Measurements from ENCODE around the gene DRGX. TPM values are rescaled to one million over a fixed set of nuclear protein-coding genes. Genes with fewer than 3 reads are reported as not detected.
A peak's percentile ranks its signal among the peaks of the same experiment; 100 is the strongest.

Gene DRGX
- total RNA-seq, result not detected

DNA sequence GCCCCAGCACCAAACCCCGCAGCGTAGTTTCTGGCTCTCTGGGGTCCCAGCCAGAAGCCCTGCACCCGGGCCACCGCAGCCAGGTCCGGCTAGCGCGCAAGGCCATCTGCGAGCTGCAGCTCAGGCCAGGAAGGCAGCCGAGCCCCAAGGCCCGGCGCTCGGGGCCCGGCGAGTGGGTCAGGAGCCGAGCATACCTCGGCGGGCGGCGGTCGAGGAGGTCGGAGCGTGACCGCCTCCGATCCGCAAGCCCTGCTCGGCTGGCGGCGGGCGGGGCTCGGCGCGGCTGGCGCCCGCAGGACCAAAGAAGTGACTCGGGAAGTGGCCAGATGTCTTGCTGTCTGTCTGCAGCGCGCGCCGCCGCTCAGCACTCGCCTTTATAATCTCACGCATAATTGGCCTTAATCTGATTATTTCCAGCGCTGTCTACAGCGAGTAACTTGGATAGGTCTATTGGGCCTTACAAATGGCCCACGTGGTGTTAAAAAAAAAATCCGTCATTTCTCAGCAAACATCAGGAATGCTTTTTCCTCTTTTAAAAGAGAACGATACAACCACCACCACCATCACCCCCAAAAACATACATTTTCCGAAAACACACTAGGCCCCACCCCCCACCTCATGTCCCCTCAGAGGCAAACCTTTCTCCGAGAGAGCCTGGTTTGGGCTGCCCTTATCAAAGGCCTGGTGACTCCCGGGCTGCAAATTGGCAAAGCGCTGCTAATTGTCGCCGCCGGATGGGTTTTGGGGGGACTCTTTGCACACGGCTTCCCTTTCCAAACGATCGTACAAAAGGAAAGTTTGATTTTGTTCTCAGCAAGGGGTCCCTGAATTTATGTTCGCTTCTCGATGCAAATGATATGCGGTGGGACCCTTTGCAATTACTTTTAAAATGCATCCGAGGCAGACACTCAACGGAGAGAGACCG lies at the start of gene DRGX:
Gene DRGX, minus strand, starts transcription at position 349 of the 925 bp plus-strand sequence. CDS start 649 bp downstream, outside the sequence.
- Mint-ChIP-seq H3K27ac (no peak within 1 kb of the TSS), H3K4me1 (ENCODE audit: low read depth) (peaks cover 8% of the 10 kb centered on the region), H3K36me3 (ENCODE audit: insufficient read depth in 2 of 2) (peaks cover 0 to 2% of the 10 kb centered on the region in 2 donors), H3K9me3 (no peaks in the 10 kb centered on the region), H3K27me3 (ENCODE audit: low read depth) (peaks cover 78% of the 10 kb centered on the region), H3K4me3 (peak within 1 kb of the TSS; percentile 14 to 48)
- ATAC-seq (replicated peaks in 1 of 2) (no peak), DNase-seq (no peak)

DNA sequence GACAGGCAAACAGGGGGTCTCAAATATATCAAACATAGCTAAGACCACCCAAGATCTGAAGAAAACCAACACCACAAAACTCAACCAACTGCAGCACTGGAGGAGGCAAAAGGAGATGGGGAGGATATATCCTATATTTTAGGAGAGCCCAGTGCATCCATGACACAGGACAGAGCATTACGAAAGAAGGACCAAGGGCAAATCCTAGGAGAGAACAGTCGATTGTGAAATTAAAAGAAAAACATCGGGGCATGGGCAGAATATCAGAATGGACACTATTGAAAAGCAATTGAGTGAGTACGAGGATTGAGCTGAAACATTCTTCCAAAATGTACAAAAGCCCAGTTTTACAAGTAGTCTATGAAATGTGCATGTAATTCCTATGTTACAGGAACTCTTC lies 48.5 kb upstream of the DRGX start:
- Mint-ChIP-seq H3K4me3 (no peak overlapping the region), H3K36me3 (ENCODE audit: insufficient read depth in 2 of 2) (peaks cover 5 to 7% of the 10 kb centered on the region in 2 donors), H3K9me3 (peaks cover 4 to 5% of the 10 kb centered on the region in 2 donors), H3K4me1 (ENCODE audit: low read depth) (peaks cover 25% of the 10 kb centered on the region), H3K27ac (no peak overlapping the region), H3K27me3 (ENCODE audit: low read depth) (peaks cover 13% of the 10 kb centered on the region)
- DNase-seq (no peak), ATAC-seq (replicated peaks in 1 of 2) (no peak)

DNA sequence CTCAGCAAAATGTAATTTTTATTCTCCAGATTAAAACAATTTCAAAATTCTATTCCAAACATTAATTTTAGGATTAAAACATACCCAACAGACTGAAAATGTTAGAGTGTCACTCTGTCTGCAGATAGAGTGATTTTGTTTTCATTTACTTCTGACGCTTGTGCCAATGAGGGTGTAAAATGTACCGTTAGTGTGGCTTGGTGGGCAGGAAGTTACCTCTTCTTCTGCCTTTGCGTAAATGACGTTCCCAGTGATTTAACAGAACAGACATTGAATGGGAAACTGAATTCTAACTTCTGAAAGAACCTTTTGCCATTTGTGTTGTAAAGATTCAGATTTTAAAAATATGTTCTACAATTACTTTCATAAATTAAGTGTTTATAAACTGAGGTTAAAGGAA lies 47.0 kb upstream of the DRGX start:
- Mint-ChIP-seq H3K27ac (no peak overlapping the region), H3K4me3 (no peak overlapping the region), H3K9me3 (peaks cover 0 to 1% of the 10 kb centered on the region in 2 donors), H3K27me3 (ENCODE audit: low read depth) (peaks cover 21% of the 10 kb centered on the region), H3K4me1 (ENCODE audit: low read depth) (peaks cover 25% of the 10 kb centered on the region), H3K36me3 (ENCODE audit: insufficient read depth in 2 of 2) (peaks cover 2% of the 10 kb centered on the region in 2 donors)
- DNase-seq (no peak), ATAC-seq (replicated peaks in 1 of 2) (no peak)

DNA sequence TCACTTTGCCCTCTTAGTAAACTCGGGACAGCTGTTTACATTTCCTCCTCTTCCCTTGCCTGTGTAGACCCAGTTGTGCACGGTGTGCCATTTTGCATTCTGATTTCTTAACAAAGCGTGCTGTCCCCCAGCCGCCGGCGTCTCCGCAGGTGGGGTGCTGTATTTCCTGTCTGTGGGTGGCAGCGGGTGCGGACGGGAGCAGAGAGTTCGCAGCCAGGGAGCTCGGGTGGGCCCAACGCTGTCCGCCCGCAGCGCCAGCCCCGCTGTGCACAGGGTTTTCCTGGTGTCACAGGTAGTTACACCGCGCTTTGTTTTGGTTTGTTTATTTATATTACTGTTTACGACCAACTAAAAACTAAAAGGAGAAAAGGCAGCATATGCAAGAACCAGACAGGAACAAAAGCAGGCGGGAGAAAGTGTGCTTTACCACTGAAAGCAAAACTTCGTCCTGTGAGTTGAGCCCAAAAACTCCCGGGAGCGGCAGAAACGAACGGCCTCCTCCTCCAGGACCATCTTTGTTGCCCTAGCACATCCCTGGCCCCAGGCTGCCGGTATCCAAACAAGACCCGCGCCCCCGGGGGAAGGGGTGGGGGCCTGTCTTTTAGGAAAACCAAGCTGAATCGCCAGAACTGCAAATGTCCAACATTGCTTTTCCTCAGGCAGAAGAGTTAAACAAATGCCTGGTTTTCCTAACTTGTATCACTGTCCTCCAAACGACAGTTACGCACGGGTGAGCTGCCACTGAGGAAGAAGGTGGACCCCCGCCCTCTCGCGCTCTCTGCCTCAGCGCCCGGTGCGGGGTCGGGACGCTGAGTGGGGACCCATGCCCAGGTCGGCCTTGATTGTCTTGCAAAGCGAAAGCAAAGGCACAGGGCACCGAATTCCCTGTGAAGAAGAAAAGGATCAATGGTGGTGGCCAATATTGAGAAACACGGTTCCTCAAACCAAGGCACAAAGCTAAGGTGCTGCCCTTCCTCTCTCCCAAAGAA lies 45.9 kb upstream of the DRGX start:
- Mint-ChIP-seq H3K4me1 (ENCODE audit: low read depth) (peaks cover 25% of the 10 kb centered on the region), H3K27ac (no peak overlapping the region), H3K27me3 (ENCODE audit: low read depth) (peaks cover 21% of the 10 kb centered on the region), H3K36me3 (ENCODE audit: insufficient read depth in 2 of 2) (peaks cover 2% of the 10 kb centered on the region in 2 donors), H3K9me3 (peaks cover 0 to 1% of the 10 kb centered on the region in 2 donors), H3K4me3 (peak overlapping the region; percentile 60 to 71)
- DNase-seq (peak; percentile 5 to 11), ATAC-seq (replicated peaks in 1 of 2) (peak; percentile 47 to 52)

DNA sequence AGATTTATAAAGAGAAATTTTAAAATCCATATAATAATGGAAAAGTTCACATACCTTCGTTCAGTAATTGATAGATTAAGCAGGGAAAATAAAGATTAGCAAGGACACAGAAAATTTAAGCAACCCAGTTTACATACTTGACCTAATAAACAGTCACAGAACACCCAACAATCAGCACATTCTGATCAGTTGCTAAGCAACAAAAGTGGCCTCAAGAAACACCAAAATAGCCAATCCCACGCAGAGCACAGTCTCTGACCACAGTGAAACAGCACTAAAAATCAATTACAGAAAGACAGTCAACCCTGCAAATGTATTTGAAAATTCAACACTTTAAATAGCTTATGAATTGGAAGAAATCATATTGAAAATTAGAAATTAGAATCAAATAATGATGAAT lies 39.3 kb upstream of the DRGX start:
- Mint-ChIP-seq H3K27me3 (ENCODE audit: low read depth) (peaks cover 16% of the 10 kb centered on the region), H3K9me3 (peaks cover 3% of the 10 kb centered on the region in 2 donors), H3K4me3 (no peak overlapping the region), H3K36me3 (ENCODE audit: insufficient read depth in 2 of 2) (peaks cover 3 to 5% of the 10 kb centered on the region in 2 donors), H3K27ac (no peak overlapping the region), H3K4me1 (ENCODE audit: low read depth) (no peaks in the 10 kb centered on the region)
- ATAC-seq (replicated peaks in 1 of 2) (no peak), DNase-seq (no peak)

DNA sequence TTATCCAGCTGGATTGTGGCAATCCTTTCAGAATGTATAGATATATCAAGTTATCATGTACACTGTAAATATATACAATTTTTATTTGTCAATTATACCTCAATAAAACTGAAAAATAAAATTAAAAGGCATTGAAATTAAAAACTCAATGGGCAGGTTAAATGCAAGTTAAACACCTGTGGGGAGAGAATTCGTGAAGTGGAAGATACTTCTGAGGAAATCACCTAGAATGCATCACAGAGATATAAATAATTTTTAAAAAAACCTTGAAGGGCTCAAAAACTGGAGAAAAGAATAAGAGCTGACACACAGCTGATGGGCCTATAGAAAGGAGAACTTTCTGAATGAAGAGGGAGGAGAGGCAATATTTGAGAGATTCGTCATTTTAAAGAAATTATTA lies 37.2 kb upstream of the DRGX start:
- Mint-ChIP-seq H3K27ac (no peak overlapping the region), H3K36me3 (ENCODE audit: insufficient read depth in 2 of 2) (peaks cover 3 to 7% of the 10 kb centered on the region in 2 donors), H3K4me3 (no peak overlapping the region), H3K9me3 (peaks cover 3 to 6% of the 10 kb centered on the region in 2 donors), H3K27me3 (ENCODE audit: low read depth) (no peaks in the 10 kb centered on the region), H3K4me1 (ENCODE audit: low read depth) (no peaks in the 10 kb centered on the region)
- ATAC-seq (replicated peaks in 1 of 2), result no peak
- no peak for DNase-seq

DNA sequence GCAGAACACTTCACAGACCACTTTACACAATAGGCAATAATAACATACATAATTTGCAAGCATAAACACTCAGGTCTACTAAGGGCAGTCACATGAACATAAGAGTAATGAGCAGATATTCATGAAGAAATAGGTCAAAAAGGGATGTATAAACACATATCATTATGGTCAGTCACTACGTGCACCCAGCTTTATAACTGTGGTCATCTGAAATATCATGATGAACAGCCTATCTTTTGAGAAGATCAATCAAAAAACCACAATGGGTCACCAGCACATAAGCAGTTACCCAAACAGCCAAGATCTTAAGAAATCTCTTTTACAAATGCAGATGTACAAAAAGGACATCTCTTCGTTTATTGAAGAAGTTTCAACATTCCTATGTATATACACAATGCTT lies 35.5 kb upstream of the DRGX start:
- peaks cover 3 to 6% of the 10 kb centered on the region in 2 donors for H3K9me3 Mint-ChIP-seq
- H3K4me1 Mint-ChIP-seq (ENCODE audit: low read depth), result no peaks in the 10 kb centered on the region
- no peaks in the 10 kb centered on the region for H3K27me3 Mint-ChIP-seq (ENCODE audit: low read depth)
- peaks cover 3 to 7% of the 10 kb centered on the region in 2 donors for H3K36me3 Mint-ChIP-seq (ENCODE audit: insufficient read depth in 2 of 2)
- no peak for ATAC-seq (replicated peaks in 1 of 2)
- H3K4me3 Mint-ChIP-seq, result no peak overlapping the region
- no peak for DNase-seq
- H3K27ac Mint-ChIP-seq, result no peak overlapping the region

DNA sequence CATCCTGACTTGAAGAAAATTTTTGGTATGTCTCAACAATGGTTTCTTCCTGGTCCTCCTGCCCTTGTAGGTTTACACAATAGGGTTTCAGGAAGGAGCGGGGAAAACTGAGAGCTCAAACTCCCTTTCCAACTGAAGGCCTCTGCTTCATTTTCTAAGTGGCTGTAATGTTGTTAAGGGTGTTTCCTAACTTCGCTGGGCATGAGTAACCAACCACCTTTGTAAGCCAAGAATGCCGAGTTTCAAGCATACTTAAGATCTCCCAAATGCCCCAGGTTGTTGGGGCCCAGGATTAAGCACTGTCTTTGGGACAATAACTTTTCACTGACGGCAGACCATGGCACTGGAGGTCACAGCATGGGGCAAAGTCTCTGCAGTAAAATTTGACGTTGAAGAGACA lies 33.6 kb upstream of the DRGX start:
- H3K9me3 Mint-ChIP-seq, result peaks cover 3 to 6% of the 10 kb centered on the region in 2 donors
- H3K27ac Mint-ChIP-seq, result no peak overlapping the region
- no peaks in the 10 kb centered on the region for H3K4me1 Mint-ChIP-seq (ENCODE audit: low read depth)
- ATAC-seq (replicated peaks in 1 of 2) (no peak), DNase-seq (no peak)
- H3K4me3 Mint-ChIP-seq, result no peak overlapping the region
- H3K36me3 Mint-ChIP-seq (ENCODE audit: insufficient read depth in 2 of 2), result peaks cover 3 to 7% of the 10 kb centered on the region in 2 donors
- H3K27me3 Mint-ChIP-seq (ENCODE audit: low read depth), result no peaks in the 10 kb centered on the region

DNA sequence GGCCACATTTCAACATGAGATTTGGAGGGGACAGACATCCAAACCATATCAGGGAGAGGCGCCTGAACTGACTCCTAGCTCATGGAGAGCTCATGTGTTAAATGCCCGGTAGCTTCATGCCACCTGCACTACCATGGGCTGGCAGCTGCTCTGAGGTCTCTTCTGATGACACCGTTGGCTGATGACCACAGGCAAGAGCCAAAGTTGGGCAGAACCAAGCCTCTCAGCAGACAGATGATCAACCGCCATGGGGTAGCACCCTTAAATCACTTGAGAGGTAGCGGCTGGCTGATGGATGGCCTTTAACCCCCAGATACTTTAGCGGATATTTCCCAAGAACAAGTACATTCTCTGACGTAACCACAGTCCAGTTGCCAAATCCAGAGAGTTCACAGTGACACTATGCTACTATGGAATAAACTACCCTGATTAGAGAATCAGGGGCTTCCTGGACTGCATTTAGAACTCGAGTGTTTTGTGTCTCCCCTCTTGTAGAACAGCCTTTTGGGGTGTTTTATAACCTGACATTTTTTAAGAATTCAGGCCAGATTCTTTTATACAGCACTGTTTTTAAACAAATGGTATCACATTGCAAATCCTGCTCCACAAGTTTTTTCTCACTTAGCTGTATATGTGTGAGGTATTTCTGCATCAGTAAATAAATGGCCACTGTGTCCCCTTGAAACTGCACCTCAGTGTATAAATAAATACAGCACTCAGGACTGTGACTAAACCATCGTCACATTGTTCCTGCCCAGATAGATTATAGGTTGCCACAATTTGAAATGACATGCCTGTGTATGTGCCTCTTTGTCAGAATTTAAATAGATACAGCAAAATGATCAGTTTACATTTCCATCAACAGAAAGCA lies 30.8 kb upstream of the DRGX start:
- DNase-seq (no peak), ATAC-seq (replicated peaks in 1 of 2) (no peak)
- Mint-ChIP-seq H3K4me1 (ENCODE audit: low read depth) (no peaks in the 10 kb centered on the region), H3K27me3 (ENCODE audit: low read depth) (peaks cover 8% of the 10 kb centered on the region), H3K4me3 (no peak overlapping the region), H3K27ac (no peak overlapping the region), H3K9me3 (peaks cover 4 to 6% of the 10 kb centered on the region in 2 donors), H3K36me3 (ENCODE audit: insufficient read depth in 2 of 2) (peaks cover 0 to 4% of the 10 kb centered on the region in 2 donors)

DNA sequence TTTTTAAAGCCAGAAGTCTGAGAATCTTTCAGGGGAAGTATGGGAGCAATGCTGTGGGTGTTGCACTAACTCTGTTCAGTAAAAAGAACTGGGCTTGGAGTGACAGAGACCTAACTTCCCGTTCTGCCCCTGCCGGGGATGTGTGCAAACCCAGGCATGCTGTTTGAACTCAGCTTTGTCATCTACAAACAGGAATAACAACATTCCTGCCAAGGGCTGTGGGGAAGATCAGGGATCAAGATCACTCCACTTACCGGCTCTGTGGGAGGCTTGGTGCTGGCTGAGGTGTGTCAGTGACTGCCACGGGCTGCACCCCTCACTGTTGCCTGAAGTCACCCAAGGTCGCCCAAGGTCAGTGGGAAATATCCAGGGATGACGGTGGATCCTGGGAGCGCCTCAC lies 23.1 kb upstream of the DRGX start:
- ATAC-seq (replicated peaks in 1 of 2), result no peak
- H3K9me3 Mint-ChIP-seq, result peaks cover 0 to under 1% of the 10 kb centered on the region in 2 donors
- H3K4me3 Mint-ChIP-seq, result no peak overlapping the region
- peaks cover 15% of the 10 kb centered on the region for H3K27me3 Mint-ChIP-seq (ENCODE audit: low read depth)
- no peak for DNase-seq
- H3K27ac Mint-ChIP-seq, result no peak overlapping the region
- H3K36me3 Mint-ChIP-seq (ENCODE audit: insufficient read depth in 2 of 2), result no peaks in the 10 kb centered on the region
- H3K4me1 Mint-ChIP-seq (ENCODE audit: low read depth), result no peaks in the 10 kb centered on the region

DNA sequence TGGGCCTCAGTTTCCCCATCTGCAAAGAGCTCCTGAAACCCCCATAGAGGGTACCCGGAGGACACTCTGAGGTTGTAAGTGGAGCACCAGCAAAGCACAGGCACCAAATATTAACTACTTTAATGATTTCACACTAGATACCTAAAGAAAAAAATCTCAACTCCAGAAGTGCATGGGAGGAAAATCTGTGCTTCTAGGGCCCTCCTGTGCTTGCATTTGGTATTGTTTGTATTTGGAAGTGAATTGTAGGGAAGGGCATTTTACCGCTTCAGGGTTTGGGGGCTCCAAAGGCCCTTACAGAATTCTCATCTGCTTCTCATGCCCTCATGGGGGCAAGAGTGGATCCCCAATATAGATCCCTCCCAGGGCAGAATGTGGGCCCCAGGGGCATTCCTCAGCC lies 22.4 kb upstream of the DRGX start:
- H3K9me3 Mint-ChIP-seq, result no peaks in the 10 kb centered on the region
- no peaks in the 10 kb centered on the region for H3K36me3 Mint-ChIP-seq (ENCODE audit: insufficient read depth in 2 of 2)
- no peaks in the 10 kb centered on the region for H3K4me1 Mint-ChIP-seq (ENCODE audit: low read depth)
- DNase-seq (no peak), ATAC-seq (replicated peaks in 1 of 2) (no peak)
- no peak overlapping the region for H3K4me3 Mint-ChIP-seq
- H3K27ac Mint-ChIP-seq, result no peak overlapping the region
- peaks cover 14% of the 10 kb centered on the region for H3K27me3 Mint-ChIP-seq (ENCODE audit: low read depth)

DNA sequence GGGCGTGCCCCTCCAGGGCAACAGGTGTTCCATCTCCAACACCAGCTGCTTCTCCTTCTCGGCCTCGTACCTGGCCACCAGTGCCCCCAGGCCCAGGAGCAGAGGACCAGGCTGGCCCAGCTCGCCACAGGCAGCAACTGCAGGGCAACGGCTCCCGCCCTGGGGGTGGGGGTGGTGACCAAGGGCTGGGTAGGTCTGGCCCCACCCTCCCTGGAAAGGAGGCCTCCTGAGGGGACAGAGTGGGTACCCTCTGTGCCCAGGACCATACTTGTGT lies 22.1 kb upstream of the DRGX start:
- DNase-seq (no peak), ATAC-seq (replicated peaks in 1 of 2) (no peak)
- no peaks in the 10 kb centered on the region for H3K9me3 Mint-ChIP-seq
- H3K4me3 Mint-ChIP-seq, result no peak overlapping the region
- H3K36me3 Mint-ChIP-seq (ENCODE audit: insufficient read depth in 2 of 2), result no peaks in the 10 kb centered on the region
- no peak overlapping the region for H3K27ac Mint-ChIP-seq
- peaks cover 11% of the 10 kb centered on the region for H3K27me3 Mint-ChIP-seq (ENCODE audit: low read depth)
- H3K4me1 Mint-ChIP-seq (ENCODE audit: low read depth), result no peaks in the 10 kb centered on the region
